ENCODE results near the gene MACC1.

Gene MACC1

DNA sequence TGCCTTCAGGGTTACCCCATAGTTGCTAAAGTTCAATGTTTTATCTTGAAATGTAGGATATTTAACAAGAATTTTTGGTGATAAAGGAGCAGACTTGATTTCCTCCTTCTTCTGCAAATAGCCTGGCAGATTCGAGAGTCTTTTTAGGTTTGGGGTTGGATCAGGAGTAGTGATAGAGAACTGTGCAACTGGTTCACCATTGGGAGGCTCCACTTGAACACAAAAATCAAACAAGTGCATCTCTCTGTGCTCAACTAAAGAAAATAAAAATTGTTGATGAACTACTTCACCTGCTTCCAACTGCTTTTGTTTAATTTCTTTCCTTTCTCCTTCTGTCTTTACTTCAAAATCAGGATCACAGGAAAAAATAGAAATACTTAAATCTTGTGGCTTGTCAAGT is 58.5 kb downstream of the MACC1 start:
- TF ChIP-seq, protein P1, sequence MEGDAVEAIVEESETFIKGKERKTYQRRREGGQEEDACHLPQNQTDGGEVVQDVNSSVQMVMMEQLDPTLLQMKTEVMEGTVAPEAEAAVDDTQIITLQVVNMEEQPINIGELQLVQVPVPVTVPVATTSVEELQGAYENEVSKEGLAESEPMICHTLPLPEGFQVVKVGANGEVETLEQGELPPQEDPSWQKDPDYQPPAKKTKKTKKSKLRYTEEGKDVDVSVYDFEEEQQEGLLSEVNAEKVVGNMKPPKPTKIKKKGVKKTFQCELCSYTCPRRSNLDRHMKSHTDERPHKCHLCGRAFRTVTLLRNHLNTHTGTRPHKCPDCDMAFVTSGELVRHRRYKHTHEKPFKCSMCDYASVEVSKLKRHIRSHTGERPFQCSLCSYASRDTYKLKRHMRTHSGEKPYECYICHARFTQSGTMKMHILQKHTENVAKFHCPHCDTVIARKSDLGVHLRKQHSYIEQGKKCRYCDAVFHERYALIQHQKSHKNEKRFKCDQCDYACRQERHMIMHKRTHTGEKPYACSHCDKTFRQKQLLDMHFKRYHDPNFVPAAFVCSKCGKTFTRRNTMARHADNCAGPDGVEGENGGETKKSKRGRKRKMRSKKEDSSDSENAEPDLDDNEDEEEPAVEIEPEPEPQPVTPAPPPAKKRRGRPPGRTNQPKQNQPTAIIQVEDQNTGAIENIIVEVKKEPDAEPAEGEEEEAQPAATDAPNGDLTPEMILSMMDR (IDR thresholded peaks at IDR 0.05; ENCODE audit: insufficient read depth, missing control alignments): no peak
- DNase-seq (ENCODE audit: insufficient read length, low spot score) (no peak), FAIRE-seq (no peak)

DNA sequence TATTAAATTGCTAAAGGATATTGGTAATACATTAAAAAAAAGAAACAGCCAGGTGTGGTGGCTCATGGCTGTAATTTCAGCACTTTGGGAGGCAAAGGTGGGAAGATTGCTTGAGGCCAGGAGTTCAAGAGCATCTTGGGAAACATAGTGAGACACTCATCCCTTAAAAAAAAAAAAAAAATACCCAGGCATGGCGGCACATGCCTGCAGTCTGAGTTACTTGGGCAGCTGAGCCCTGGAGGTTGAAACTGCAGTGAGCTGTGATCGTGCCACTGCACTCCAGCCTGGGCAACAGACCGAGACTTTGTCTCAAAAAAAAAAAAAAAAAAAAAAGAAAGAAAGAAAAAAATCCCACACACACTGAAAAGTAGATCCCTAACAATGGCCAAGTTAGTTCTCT is 59.7 kb downstream of the MACC1 start:
- no peak for FAIRE-seq
- no peak for DNase-seq (ENCODE audit: insufficient read length, low spot score)
- TF ChIP-seq, protein P1 (IDR thresholded peaks at IDR 0.05; ENCODE audit: insufficient read depth, missing control alignments): no peak

GRCh38 chr7:20153999-20154398 is 63.2 kb downstream of the MACC1 start:
- no peak for DNase-seq (ENCODE audit: insufficient read length, low spot score)
- TF ChIP-seq, protein P1 (IDR thresholded peaks at IDR 0.05; ENCODE audit: insufficient read depth, missing control alignments): no peak
- FAIRE-seq: no peak

- TF ChIP-seq, protein P1 (IDR thresholded peaks at IDR 0.05; ENCODE audit: insufficient read depth, missing control alignments): no peak
- FAIRE-seq (peak; percentile 67), DNase-seq (ENCODE audit: insufficient read length, low spot score) (no peak)
Observed at GRCh38 chr7:20153567-20153966, 63.6 kb downstream of the MACC1 start.

GRCh38 chr7:20152511-20152910 is 64.7 kb downstream of the MACC1 start:
- TF ChIP-seq, protein P1 (IDR thresholded peaks at IDR 0.05; ENCODE audit: insufficient read depth, missing control alignments): no peak
- DNase-seq (ENCODE audit: insufficient read length, low spot score) (no peak), FAIRE-seq (no peak)

GRCh38 chr7:20151708-20152456 is 65.3 kb downstream of the MACC1 start:
- FAIRE-seq (no peak), DNase-seq (ENCODE audit: insufficient read length, low spot score) (no peak)
- TF ChIP-seq, protein P1 (IDR thresholded peaks at IDR 0.05; ENCODE audit: insufficient read depth, missing control alignments): no peak

GRCh38 chr7:20146451-20146850 is 70.7 kb downstream of the MACC1 start:
- FAIRE-seq: no peak
- no peak for DNase-seq (ENCODE audit: insufficient read length, low spot score)
- TF ChIP-seq, protein P1 (IDR thresholded peaks at IDR 0.05; ENCODE audit: insufficient read depth, missing control alignments): no peak
